Activated T-cell treated with anti-CD3 and anti-CD28 coated beads for 1 hour (primary cell): ENCODE results near the gene KRT26.
A peak's percentile ranks its signal among the peaks of the same experiment; 100 is the strongest.
"Not testable (repeated sequence)": the region's sequence is repeated elsewhere in the genome, so short reads cannot be mapped to it uniquely, and the experiment has no call there.

Experiments used
- DNase-seq: peaks from one replicate; pipeline ENCODE4 v3.0.0-alpha.2; 2020; ENCODE audit warnings: low read depth

Gene KRT26

DNA sequence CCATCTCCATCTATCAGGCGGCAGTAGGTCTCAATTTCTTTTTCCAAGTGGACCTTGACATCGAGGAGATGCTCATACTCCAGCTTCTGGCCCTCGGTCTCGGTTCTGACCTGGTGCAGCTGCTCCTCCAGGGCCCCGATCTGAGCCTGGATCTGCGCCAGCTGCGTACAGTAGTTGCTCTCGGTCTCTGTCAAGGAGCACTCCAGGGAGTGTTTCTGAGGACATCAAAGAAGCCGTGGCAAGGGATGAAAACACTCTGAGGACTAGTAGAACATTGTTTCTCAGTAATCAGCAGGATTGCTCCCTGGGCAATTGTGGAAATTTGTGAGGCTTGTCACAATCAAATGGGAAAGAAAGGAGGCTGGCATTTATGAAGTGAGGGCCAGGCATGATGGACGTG, 21.8 kb upstream of the KRT26 start:
- no peak for DNase-seq

- no peak for DNase-seq
These were observed 19.9 kb upstream of the KRT26 start for GRCh38 chr17:40791787-40792436.

GRCh38 chr17:40791111-40791510, 19.1 kb upstream of the KRT26 start:
- no peak for DNase-seq

- no peak for DNase-seq
These were observed 10.4 kb upstream of the KRT26 start, which contains the start of gene KRT27 for GRCh38 chr17:40782450-40782849. KRT27 (minus strand) TSS chr17:40782550; CDS start chr17:40782493, 57 bp downstream.

GRCh38 chr17:40779181-40779909, 7.3 kb upstream of the KRT26 start:
- peak; percentile 4 for DNase-seq

DNA sequence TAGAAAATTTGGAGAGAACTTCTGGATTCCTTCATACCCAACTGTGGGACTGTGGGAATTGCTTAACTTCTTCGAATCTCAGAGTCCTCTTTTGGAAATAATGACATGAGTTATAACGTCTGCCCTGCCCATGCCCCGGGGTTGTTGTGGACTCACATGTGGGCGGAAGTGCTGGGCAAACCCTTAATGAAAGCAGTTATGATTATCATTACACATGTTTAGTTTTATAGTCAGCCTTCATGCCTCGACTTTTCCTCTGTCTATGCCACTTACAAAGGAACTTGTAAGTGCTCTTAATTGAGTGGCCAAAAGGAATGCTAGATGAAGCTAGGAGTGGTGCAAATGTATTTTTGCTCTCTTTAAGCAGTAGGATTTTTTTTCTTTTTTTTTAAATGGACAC, 6.5 kb upstream of the KRT26 start:
- no peak for DNase-seq

GRCh38 chr17:40777971-40778370, 6.0 kb upstream of the KRT26 start:
- no peak for DNase-seq

GRCh38 chr17:40777459-40777858, 5.5 kb upstream of the KRT26 start:
- DNase-seq, result no peak

- DNase-seq, result no peak
These were observed 3.9 kb upstream of the KRT26 start for GRCh38 chr17:40775945-40776344.

- DNase-seq, result no peak
These were observed 6.3 kb downstream of the KRT26 start for GRCh38 chr17:40765657-40766056.

DNA sequence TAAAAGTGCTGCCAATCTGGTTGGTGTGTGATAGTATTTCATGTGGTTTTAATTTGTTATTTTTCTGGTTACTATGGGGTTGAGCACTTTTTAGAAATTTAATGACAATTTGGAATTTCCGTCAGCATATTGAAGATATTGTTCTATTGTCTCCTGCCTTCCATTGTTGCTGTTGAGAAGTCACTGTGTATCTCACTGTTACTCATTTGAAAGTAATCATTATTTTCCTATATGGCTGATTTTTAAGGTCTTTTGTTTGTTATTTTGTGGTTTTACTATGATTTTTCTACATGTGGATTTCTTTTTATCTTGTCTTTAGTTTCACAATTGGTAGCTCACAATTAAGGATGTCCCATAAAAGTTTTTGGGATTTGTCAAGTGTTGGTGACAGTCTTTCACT, 8.2 kb downstream of the KRT26 start:
- DNase-seq, result no peak

GRCh38 chr17:40760105-40761016, 11.6 kb downstream of the KRT26 start:
- no peak for DNase-seq

- DNase-seq, result no peak
These were observed 16.8 kb downstream of the KRT26 start, which contains the start of gene KRT25 for GRCh38 chr17:40755231-40755630. KRT25 (minus strand) TSS chr17:40755331; CDS start chr17:40755271, 60 bp downstream.

DNA sequence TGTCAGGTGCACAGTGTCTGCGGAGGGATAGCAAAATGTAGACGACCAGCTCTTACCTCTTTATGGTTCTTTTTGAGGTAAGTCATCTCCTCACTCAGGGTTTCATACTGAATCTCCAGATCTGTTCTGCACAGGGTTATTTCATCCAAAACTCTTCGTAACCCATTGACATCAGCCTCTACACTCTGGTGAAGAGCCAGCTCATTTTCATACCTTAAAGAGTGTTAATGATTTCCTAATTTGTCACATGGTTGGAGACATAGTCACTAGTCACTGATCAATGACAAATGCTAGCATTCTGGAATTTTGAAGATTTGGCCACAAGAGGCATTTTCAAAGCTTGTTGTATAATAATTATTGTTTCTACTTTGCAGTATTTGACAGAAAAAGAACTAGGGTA, 18.2 kb downstream of the KRT26 start:
- DNase-seq, result no peak

GRCh38 chr17:40751065-40751464, 20.9 kb downstream of the KRT26 start:
- no peak for DNase-seq

DNA sequence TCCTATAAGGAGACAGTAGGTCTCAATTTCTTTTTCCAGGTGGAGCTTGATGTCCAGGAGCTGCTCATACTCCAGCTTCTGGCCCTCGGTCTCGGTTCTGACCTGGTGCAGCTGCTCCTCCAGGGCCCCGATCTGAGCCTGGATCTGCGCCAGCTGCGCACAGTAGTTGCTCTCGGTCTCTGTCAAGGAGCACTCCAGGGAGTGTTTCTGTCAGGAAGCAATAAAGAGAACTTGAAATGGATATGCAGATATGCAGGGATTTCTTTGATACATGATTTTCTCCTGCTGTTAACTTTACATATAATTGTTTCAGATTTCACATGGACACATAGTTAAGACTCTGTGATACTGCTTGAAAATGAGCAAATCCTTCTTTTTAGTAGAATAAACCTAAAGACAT, 21.6 kb downstream of the KRT26 start:
- no peak for DNase-seq

DNA sequence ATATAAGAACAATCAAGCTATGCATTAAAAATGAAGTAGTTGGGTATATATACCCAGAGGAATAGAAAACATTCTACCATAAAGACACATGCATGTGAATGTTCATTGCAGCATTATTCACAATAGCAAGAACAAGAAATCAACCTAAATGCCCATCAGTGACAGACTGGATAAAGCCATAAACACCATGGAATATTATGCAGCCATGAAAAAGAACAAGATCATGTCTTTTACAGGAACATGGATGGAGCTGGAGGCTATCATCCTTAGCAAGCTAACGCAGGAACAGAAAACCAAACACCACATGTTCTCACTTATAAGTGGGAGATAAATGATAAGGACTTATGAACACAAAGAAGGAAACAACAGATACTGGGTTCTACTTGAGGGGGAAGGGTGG, 23.3 kb downstream of the KRT26 start:
- DNase-seq, result not testable (repeated sequence)

GRCh38 chr17:40738553-40738952, 33.4 kb downstream of the KRT26 start:
- no peak for DNase-seq

GRCh38 chr17:40735016-40735415, 37.0 kb downstream of the KRT26 start:
- DNase-seq, result no peak

- DNase-seq, result no peak
These were observed 38.0 kb downstream of the KRT26 start for GRCh38 chr17:40734018-40734417.

DNA sequence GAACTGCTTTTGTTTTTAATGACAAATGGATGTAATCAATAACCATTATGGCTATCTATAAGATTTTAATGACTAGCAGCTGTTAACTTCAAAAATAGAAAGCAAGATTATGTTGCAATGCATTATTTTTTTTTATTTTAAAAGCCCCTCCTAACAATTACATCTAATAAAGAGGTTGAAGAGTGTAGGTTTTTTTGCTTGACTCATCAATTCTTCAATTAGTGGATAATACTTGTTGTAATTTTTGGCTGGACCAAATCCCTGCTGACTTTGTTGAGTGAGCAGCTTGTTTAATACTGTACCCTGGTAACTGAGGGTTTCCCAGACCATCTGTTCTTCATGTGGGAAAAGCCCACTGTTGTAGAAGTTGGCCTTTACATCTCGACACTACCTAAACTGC, 41.0 kb downstream of the KRT26 start:
- no peak for DNase-seq

DNA sequence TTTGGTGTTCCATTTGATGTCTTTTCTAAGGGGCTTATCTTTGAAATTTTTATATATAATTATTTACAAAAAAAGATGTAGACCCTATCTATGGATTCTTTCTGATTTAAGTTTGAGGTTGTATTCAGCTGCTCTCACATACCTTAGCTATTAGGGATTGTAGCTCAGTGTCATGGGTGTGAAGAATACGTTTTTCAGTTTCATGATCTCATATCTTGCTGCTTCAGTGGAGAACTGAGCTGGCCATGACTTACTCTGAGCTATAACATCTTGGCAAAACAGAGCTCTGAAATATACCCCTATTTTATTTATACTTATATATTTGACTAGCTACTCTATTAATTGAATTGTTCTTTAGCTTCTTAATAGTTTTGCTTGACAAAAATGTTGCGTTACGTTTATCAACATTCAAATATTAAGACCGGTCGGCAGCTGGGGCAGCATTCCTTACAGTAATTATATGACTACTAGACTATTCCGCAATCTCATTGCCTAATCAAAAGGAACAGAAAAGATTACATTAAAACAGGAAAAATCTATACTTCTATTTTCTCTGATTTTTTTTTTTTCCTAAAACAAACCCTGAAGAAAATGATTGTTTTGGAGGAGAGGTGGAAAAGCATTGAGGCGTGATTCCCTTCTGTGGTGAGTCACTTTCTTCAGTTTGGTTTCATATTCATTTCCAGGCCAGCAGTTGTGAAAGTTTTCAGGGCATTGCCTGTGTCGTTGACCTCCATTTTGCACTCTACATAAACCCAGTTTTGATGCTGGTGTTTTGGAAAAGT, 44.4 kb downstream of the KRT26 start:
- no peak for DNase-seq
